Thyroid gland (tissue), 4 donors: ENCODE results near the gene RXRB. TPM values are rescaled to one million over a fixed set of nuclear protein-coding genes. Genes with fewer than 3 reads are reported as not detected.

Experiments
- DNase-seq, 2 donors: peaks; one replicate each; pipeline ENCODE4 v3.0.0-alpha.2; 2019
- H3K27ac ChIP-seq, 3 donors: fragments of 200-600 bp; sonication (generic); 1 replicate in 2 of 3; 2 replicates in 1 of 3; pipeline ENCODE4 v1.5.1; 2016 to 2019; ENCODE audit warnings: mild to moderate bottlenecking in 1 of 3, moderate library complexity in 1 of 3
- H3K27me3 ChIP-seq: fragments of 200-600 bp; sonication (generic); one replicate; pipeline ENCODE4 v1.5.1; 2019
- H3K36me3 ChIP-seq, 2 donors: fragments of 200-600 bp; sonication (generic); one replicate each; pipeline ENCODE4 v1.5.1; 2016 to 2019
- H3K4me1 ChIP-seq, 2 donors: fragments of 200-600 bp; sonication (generic); one replicate each; pipeline ENCODE4 v1.5.1; 2017 to 2019
- H3K4me3 ChIP-seq, 3 donors: fragments of 200-600 bp; sonication (generic); replicated peaks in 1 of 3; 1 replicate in 2 of 3; 2 replicates in 1 of 3; pipeline ENCODE4 v1.5.1; 2016; ENCODE audit warnings: mild to moderate bottlenecking in 1 of 3
- H3K9me3 ChIP-seq: fragments of 200-600 bp; sonication (generic); one replicate; pipeline ENCODE4 v1.5.1; 2017
- CTCF ChIP-seq, 6 experiments: fragments of 200-600 bp in 3 of 6; fragments of 450-650 bp in 3 of 6; sonication (generic) in 3 of 6; IDR thresholded peaks; one replicate each; pipeline ENCODE4 v1.5.1; 2016 to 2019; ENCODE audit warnings: antibody characterized with exemption in 6 of 6, mild to moderate bottlenecking in 2 of 6, inconsistent platforms in 1 of 6, moderate library complexity in 1 of 6
- POLR2A ChIP-seq, 2 donors: fragments of 450-650 bp; IDR thresholded peaks; one replicate each; pipeline ENCODE4 v1.6.1; 2017; ENCODE audit warnings: antibody characterized with exemption in 2 of 2, mild to moderate bottlenecking in 2 of 2, moderate library complexity in 1 of 2
- whole genome bisulfite sequencing, 2 donors: methylation state at CpG; one replicate each; pipeline ENCODE4 v1.1.5; 2017; 5-methylcytosine and 5-hydroxymethylcytosine counted together
- intact Hi-C: fragments of 100-400 bp; cut with DNase I; formaldehyde crosslinking; loops from one replicate; pipeline ENCODE4 v1.15.1; 2023
- total RNA-seq, 4 donors: library from RNA; depleted of rRNA; stranded (reverse); fragments of >200 nt; gene quantifications; one replicate each; pipeline ENCODE4 v1.2.3, GENCODE V29; 2016

RXRB gene
- total RNA-seq, 4 donors from 2014 or later, result 29.6 to 46.8 (median 41.2) TPM

- intact Hi-C loops, result loop anchor here (10.0 kb wide), 1 partner anchor 222 kb away; the partner anchor contains the start of gene SYNGAP1
- no peaks in the 10 kb centered on the region for H3K27me3 ChIP-seq
- 83 to 91% methylated on average over 6 of the region's 6 CpGs for WGBS, 2 donors
- TF ChIP-seq CTCF (IDR thresholded peaks at IDR 0.05), result no peak
- TF ChIP-seq POLR2A (IDR thresholded peaks at IDR 0.05), result no peak
- H3K9me3 ChIP-seq, result no peaks in the 10 kb centered on the region
- no peak overlapping the region for H3K4me3 ChIP-seq
- peaks cover 16% of the 10 kb centered on the region in 2 donors for H3K36me3 ChIP-seq
- H3K4me1 ChIP-seq, result peaks cover 44 to 61% of the 10 kb centered on the region in 2 donors
- no peak overlapping the region for H3K27ac ChIP-seq
- DNase-seq, result no peak
Observed at GRCh38 chr6:33202799-33203198, 2.3 kb upstream of the RXRB start.

DNA sequence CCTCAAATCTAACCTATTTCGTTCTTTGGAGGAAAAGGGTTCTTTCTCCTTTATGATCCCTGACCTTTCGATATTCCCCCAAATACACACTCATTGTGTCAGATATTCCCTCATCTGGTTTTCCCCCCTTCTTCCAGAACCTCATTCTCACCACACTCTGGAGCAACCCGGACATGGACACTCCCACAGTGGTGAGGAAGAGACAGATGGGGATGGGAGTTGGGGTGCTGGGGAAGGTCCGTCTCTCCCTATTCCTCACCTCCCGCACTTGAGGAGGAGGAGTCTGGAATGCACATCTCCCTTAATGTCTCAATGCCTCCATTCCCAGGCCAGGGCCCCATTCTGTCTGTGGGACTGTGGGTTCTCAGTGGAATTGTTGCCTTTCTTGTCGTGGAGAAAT is 1.5 kb upstream of the RXRB start:
- 79 to 82% methylated on average over 6 of the region's 6 CpGs for WGBS, 2 donors
- Histone ChIP-seq H3K27ac (no peak overlapping the region), H3K4me1 (peaks cover 38 to 61% of the 10 kb centered on the region in 2 donors), H3K9me3 (no peaks in the 10 kb centered on the region), H3K27me3 (no peaks in the 10 kb centered on the region), H3K36me3 (peaks cover 22 to 24% of the 10 kb centered on the region in 2 donors), H3K4me3 (peak overlapping the region in 1 of 3 donors; percentile 79)
- no peak for DNase-seq
- TF ChIP-seq POLR2A (IDR thresholded peaks at IDR 0.05) (no peak), CTCF (IDR thresholded peaks at IDR 0.05) (no peak)
- intact Hi-C loops, result loop anchor here (2.0 to 10.0 kb wide), 2 partner anchors 47 to 223 kb away; partner anchors contain the start of gene SYNGAP1

DNA sequence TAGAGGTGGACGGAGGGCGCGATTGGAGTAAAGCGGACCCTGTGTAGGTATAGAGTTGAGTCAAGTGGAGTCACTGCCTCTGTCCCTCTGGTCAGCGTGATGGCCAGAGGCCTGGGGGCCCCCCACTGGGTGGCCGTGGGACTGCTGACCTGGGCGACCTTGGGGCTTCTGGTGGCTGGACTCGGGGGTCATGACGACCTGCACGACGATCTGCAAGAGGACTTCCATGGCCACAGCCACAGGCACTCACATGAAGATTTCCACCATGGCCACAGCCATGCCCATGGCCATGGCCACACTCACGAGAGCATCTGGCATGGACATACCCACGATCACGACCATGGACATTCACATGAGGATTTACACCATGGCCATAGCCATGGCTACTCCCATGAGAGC is 681 bp upstream of the RXRB start:
- peak overlapping the region; percentile 63 to 84 (median 79) for H3K4me3 ChIP-seq
- H3K27me3 ChIP-seq, result no peaks in the 10 kb centered on the region
- no peaks in the 10 kb centered on the region for H3K9me3 ChIP-seq
- peak overlapping the region; percentile 64 to 96 (median 75) for H3K27ac ChIP-seq
- no peak for DNase-seq
- peaks cover 29 to 30% of the 10 kb centered on the region in 2 donors for H3K36me3 ChIP-seq
- TF ChIP-seq CTCF (IDR thresholded peaks at IDR 0.05), result no peak
- no peak for TF ChIP-seq POLR2A (IDR thresholded peaks at IDR 0.05)
- WGBS, 2 donors, result 3 to 4% methylated on average over 12 to 13 of the region's 14 CpGs
- peaks cover 38 to 59% of the 10 kb centered on the region in 2 donors for H3K4me1 ChIP-seq
- intact Hi-C loops, result loop anchor here (2.0 to 10.0 kb wide), 2 partner anchors 48 to 224 kb away; partner anchors contain the start of gene SYNGAP1

- H3K9me3 ChIP-seq, result no peaks in the 10 kb centered on the region
- H3K27me3 ChIP-seq, result no peaks in the 10 kb centered on the region
- peaks cover 32 to 50% of the 10 kb centered on the region in 2 donors for H3K4me1 ChIP-seq
- 2 to 3% methylated on average over 15 to 26 of the region's 26 CpGs for WGBS, 2 donors
- intact Hi-C loops, result loop anchor here (2.0 to 10.0 kb wide), 3 partner anchors 37 to 225 kb away; partner anchors contain the start of gene SYNGAP1
- peaks cover 43 to 44% of the 10 kb centered on the region in 2 donors for H3K36me3 ChIP-seq
- peak; percentile 61 to 70 for DNase-seq
- TF ChIP-seq POLR2A (IDR thresholded peaks at IDR 0.05), result no peak
- TF ChIP-seq CTCF (IDR thresholded peaks at IDR 0.05), result no peak
- H3K4me3 ChIP-seq, result peak overlapping the region; percentile 41 to 84 (median 79)
- peak overlapping the region; percentile 64 to 96 (median 96) for H3K27ac ChIP-seq
Observed at GRCh38 chr6:33199687-33200218, 712 bp downstream of the RXRB start.

- intact Hi-C loops, result loop anchor here (5.0 kb wide), 1 partner anchor 37 kb away; no protein-coding TSS in a partner anchor
Observed at GRCh38 chr6:33198853-33199436, 1.5 kb downstream of the RXRB start.

More at GRCh38 chr6:33198853-33199436, 1.5 kb downstream of the RXRB start:
- WGBS, 2 donors, result 22 to 32% methylated on average over 3 of the region's 3 CpGs
- Histone ChIP-seq H3K36me3 (peaks cover 48 to 50% of the 10 kb centered on the region in 2 donors), H3K4me3 (peak overlapping the region in 1 of 3 donors; percentile 79), H3K27ac (peak overlapping the region in 1 of 3 donors; percentile 96), H3K4me1 (peaks cover 27 to 46% of the 10 kb centered on the region in 2 donors), H3K27me3 (no peaks in the 10 kb centered on the region), H3K9me3 (no peaks in the 10 kb centered on the region)
- TF ChIP-seq CTCF (IDR thresholded peaks at IDR 0.05) (no peak), POLR2A (IDR thresholded peaks at IDR 0.05) (no peak)
- DNase-seq, result no peak
